Measurements from ENCODE around the gene MATN1.

DNA sequence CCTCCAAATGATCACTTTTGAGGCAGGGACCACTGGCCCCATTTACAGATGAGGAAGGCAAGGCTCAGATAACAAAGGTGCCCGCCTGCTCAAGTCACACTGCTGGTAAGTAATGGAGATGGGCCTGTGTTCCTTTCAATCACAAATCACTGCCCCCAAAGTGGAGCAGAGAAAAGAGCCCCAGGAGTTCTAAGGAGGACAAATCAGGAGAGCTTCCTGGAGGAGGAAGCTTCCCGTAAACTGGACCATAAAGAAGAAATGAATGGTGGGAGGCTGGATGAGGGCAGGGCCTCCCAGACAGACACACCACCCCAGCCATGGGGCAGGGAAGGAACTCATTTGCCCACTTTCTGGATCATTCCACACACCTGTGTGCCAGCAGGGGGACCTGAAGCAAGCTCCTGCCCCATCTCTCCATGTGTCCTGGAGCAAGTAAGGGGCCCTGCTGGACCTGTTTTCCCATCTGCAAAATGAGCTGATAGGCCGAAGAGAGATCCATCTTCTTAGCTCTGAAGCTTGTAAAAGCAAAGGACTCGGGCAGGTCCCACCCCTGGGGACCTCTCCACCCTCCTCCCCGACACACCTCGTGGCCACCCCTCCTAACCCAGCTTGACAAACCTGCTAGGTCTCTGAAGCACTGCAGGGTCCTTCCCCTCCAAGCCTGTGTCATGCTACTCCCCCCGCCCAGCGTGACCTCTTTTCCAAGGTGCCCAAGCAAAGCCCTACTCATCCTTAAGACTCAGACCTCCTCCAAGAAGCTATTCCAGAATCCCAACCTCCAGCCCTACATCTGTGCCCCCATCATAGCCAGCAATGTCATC, 28.7 kb upstream of the MATN1 start:
- no peak for TF ChIP-seq EZH2 (IDR thresholded peaks at IDR 0.05; ENCODE audit: borderline replicate concordance, insufficient read depth, low read length, poor library complexity, severe bottlenecking)
- TF ChIP-seq, protein P1, sequence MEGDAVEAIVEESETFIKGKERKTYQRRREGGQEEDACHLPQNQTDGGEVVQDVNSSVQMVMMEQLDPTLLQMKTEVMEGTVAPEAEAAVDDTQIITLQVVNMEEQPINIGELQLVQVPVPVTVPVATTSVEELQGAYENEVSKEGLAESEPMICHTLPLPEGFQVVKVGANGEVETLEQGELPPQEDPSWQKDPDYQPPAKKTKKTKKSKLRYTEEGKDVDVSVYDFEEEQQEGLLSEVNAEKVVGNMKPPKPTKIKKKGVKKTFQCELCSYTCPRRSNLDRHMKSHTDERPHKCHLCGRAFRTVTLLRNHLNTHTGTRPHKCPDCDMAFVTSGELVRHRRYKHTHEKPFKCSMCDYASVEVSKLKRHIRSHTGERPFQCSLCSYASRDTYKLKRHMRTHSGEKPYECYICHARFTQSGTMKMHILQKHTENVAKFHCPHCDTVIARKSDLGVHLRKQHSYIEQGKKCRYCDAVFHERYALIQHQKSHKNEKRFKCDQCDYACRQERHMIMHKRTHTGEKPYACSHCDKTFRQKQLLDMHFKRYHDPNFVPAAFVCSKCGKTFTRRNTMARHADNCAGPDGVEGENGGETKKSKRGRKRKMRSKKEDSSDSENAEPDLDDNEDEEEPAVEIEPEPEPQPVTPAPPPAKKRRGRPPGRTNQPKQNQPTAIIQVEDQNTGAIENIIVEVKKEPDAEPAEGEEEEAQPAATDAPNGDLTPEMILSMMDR (IDR thresholded peaks at IDR 0.05; ENCODE audit: poor library complexity, severe bottlenecking) = no peak
- TF ChIP-seq RAD21 (conservative IDR thresholded peaks at IDR 0.05) = no peak
- no peak for TF ChIP-seq SMC3 (conservative IDR thresholded peaks at IDR 0.05; ENCODE audit: poor library complexity)
- no peak for TF ChIP-seq POLR2AphosphoS5 (IDR thresholded peaks at IDR 0.05)
- TF ChIP-seq MXI1 (conservative IDR thresholded peaks at IDR 0.05; ENCODE audit: poor library complexity, severe bottlenecking) = no peak
- TF ChIP-seq, protein P2, sequence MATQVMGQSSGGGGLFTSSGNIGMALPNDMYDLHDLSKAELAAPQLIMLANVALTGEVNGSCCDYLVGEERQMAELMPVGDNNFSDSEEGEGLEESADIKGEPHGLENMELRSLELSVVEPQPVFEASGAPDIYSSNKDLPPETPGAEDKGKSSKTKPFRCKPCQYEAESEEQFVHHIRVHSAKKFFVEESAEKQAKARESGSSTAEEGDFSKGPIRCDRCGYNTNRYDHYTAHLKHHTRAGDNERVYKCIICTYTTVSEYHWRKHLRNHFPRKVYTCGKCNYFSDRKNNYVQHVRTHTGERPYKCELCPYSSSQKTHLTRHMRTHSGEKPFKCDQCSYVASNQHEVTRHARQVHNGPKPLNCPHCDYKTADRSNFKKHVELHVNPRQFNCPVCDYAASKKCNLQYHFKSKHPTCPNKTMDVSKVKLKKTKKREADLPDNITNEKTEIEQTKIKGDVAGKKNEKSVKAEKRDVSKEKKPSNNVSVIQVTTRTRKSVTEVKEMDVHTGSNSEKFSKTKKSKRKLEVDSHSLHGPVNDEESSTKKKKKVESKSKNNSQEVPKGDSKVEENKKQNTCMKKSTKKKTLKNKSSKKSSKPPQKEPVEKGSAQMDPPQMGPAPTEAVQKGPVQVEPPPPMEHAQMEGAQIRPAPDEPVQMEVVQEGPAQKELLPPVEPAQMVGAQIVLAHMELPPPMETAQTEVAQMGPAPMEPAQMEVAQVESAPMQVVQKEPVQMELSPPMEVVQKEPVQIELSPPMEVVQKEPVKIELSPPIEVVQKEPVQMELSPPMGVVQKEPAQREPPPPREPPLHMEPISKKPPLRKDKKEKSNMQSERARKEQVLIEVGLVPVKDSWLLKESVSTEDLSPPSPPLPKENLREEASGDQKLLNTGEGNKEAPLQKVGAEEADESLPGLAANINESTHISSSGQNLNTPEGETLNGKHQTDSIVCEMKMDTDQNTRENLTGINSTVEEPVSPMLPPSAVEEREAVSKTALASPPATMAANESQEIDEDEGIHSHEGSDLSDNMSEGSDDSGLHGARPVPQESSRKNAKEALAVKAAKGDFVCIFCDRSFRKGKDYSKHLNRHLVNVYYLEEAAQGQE (IDR thresholded peaks at IDR 0.05; ENCODE audit: borderline replicate concordance) = no peak
- TF ChIP-seq EP300 (conservative IDR thresholded peaks at IDR 0.05; ENCODE audit: poor library complexity, severe bottlenecking) = no peak

All from neural cell (in vitro differentiated cells).